ENCODE results near the gene VPS52.
A peak's percentile ranks its signal among the peaks of the same experiment; 100 is the strongest.

The VPS52 gene

DNA sequence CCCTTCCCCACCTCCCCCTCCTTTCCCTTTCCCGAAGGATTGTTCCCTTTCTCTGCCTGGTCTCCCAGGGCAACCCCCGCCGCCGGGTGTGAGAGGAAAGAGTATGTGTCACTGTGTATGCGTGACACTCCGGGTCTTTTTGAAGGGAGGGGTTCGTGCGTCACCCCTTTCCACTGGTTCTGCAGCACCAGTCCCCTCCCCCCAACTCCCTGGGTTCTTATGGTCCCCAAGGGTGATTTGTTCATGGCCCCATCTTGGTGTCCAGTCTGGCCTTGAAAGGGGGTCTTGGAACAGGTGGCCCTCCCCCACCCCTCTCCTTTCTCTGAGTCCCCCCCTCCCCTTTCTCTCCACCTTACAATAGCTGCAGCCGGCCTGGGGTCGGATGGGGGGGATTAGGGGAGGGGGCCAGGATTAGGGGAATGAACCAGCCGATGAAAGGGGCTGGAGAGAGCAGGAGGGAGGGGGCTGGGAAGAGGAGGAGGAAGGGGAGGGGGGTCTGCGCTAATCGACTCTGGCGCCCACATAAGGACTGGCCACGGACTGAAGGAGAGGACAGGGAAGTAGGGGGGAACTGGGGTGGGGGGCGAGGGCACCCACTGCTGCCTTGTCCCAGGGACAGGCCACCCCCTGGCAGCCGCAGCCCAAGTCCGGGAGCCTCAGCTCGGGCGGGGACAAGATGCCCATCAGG lies 64.7 kb downstream of the VPS52 start:
- Mint-ChIP-seq H3K4me1 (ENCODE audit: low read depth) (peaks cover 55% of the 10 kb centered on the region), H3K4me3 (peak overlapping the region; percentile 92)

DNA sequence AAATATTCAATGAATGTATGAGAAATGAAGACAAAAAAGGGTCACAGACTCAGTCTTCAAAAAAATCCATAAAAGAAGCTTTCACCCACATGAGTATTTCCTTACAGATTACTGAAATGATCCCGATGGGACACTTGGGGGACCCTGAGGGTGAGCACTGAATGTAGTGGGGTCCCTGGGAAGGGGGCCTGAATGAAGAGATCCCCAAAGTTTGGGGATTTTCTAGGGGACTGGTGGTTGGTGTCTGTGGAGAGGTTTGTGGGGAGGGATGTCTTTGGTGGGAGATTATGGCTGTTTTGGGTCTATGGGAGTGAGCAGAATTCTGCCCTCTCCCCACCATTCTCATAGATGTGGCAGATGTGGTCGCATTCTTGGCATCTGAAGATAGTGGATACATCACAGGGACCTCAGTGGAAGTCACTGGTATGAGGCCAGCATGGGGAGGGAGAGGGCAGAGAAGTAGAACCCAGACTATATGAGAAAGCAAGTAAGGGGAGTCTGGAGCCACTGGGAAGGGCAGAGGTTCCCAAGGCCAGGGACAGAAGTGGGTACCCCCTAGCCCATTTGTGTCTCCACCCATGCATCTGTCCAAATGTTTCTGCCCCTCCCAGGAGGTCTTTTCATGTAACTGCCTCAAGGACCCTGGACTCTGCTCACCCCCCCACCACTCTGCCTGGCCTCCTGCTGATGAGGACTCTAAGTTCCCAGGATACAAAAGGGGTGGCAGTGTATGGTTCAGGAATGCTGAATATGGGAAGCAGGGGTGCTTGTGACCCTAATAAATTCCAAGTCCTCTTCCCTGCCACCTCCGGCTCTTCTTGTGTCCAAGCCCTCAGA lies 65.4 kb downstream of the VPS52 start:
- H3K36me3 Mint-ChIP-seq (ENCODE audit: low read depth): peaks cover 39% of the 10 kb centered on the region
- H3K27ac Mint-ChIP-seq: peak overlapping the region; percentile 90
- peaks cover 60% of the 10 kb centered on the region for H3K4me1 Mint-ChIP-seq (ENCODE audit: low read depth)
- peak overlapping the region; percentile 55 for H3K4me3 Mint-ChIP-seq
- no peaks in the 10 kb centered on the region for H3K27me3 Mint-ChIP-seq (ENCODE audit: low read depth)
- H3K9me3 Mint-ChIP-seq: no peaks in the 10 kb centered on the region

More for the DNA sequence above, 64.7 kb downstream of the VPS52 start:
- Mint-ChIP-seq H3K27me3 (ENCODE audit: low read depth) (peaks cover 1% of the 10 kb centered on the region), H3K9me3 (no peaks in the 10 kb centered on the region), H3K27ac (no peak overlapping the region), H3K36me3 (ENCODE audit: low read depth) (peaks cover 35% of the 10 kb centered on the region)

DNA sequence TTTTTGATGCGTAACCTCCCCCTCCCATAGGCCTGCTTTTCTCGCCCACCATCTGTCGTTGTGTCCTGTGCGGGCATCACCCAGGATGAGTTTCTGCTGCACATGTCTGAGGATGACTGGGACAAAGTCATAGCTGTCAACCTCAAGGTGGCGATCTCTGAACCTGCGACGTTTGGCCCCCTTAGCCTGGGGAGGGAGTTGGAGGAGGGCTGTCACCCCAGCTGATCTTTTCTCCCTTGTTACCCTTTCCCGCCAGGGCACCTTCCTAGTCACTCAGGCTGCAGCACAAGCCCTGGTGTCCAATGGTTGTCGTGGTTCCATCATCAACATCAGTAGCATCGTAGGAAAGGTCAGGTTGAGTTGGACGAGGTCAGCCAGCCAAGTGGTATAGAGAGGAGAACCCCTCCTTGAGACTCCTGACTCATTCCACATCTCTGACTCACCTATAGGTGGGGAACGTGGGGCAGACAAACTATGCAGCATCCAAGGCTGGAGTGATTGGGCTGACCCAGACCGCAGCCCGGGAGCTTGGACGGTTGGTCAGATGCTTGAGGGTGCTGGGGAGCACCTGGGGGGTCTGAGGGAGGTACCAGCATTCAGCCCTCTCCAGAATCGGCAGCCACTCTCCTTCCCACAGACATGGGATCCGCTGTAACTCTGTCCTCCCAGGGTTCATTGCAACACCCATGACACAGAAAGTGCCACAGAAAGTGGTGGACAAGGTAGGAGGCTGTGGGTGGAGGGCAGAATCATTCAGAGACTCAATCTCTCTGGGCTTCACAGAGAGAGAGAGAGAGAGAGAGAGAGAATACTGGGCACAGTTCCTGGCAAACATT lies 66.3 kb downstream of the VPS52 start:
- H3K4me3 Mint-ChIP-seq: peak overlapping the region; percentile 94
- peaks cover 63% of the 10 kb centered on the region for H3K4me1 Mint-ChIP-seq (ENCODE audit: low read depth)
- H3K27ac Mint-ChIP-seq: peak overlapping the region; percentile 90
- H3K27me3 Mint-ChIP-seq (ENCODE audit: low read depth): no peaks in the 10 kb centered on the region
- H3K9me3 Mint-ChIP-seq: no peaks in the 10 kb centered on the region
- peaks cover 40% of the 10 kb centered on the region for H3K36me3 Mint-ChIP-seq (ENCODE audit: low read depth)

DNA sequence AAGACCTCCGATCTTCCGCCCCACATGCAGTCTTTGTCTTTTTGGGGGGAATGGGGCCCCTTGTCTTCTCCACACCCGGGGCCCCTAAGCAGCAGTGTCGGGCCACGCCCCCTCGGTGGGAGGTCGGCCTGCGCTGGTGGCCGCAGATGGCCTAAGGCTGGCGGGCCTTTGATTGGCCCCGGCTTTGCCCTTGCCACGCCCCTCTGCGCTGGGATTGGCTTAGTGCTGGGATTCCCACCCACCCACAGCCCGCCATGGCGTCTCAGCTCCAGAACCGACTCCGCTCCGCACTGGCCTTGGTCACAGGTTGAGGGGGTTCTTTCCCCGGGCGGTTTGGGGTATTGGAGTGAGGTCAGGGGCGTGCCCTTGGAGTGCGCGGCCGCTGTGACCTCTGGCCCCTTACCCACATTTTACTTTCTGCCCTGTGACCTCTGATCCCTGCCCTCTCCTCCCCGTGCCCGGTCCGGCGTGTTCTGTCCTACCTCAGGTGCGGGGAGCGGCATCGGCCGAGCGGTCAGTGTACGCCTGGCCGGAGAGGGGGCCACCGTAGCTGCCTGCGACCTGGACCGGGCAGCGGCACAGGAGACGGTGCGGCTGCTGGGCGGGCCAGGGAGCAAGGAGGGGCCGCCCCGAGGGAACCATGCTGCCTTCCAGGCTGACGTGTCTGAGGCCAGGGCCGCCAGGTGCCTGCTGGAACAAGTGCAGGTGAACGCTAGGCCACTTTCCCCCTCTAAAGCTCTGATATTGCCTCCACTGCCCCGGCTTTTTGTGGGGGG lies 67.1 kb downstream of the VPS52 start, which contains the start of gene HSD17B8:
Gene HSD17B8, plus strand, starts transcription at position 241 of the 776 bp plus-strand sequence. Its CDS starts 14 bp downstream, at position 255.
- H3K4me1 Mint-ChIP-seq (ENCODE audit: low read depth): peaks cover 60% of the 10 kb centered on the region
- H3K9me3 Mint-ChIP-seq: no peaks in the 10 kb centered on the region
- peaks cover 35% of the 10 kb centered on the region for H3K36me3 Mint-ChIP-seq (ENCODE audit: low read depth)
- H3K27me3 Mint-ChIP-seq (ENCODE audit: low read depth): no peaks in the 10 kb centered on the region
- peak within 1 kb of the TSS; percentile 99 for H3K4me3 Mint-ChIP-seq
- H3K27ac Mint-ChIP-seq: peak within 1 kb of the TSS; percentile 90

DNA sequence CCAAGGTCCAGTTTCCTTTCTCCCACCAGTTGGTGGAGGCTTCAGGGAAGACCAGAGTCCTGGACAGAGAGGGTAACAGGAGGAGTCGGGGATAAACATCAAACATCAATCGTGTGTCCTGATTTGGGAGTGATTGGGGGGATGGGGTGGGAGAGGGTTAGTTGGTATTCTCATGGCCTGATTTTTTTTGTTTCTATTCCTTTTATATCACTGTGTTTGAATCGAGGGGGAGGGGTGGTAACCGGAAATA lies 67.6 kb downstream of the VPS52 start:
- Mint-ChIP-seq H3K27ac (peak overlapping the region; percentile 79), H3K4me3 (peak overlapping the region; percentile 94), H3K27me3 (ENCODE audit: low read depth) (no peaks in the 10 kb centered on the region), H3K36me3 (ENCODE audit: low read depth) (peaks cover 30% of the 10 kb centered on the region), H3K4me1 (ENCODE audit: low read depth) (peaks cover 57% of the 10 kb centered on the region), H3K9me3 (no peaks in the 10 kb centered on the region)

DNA sequence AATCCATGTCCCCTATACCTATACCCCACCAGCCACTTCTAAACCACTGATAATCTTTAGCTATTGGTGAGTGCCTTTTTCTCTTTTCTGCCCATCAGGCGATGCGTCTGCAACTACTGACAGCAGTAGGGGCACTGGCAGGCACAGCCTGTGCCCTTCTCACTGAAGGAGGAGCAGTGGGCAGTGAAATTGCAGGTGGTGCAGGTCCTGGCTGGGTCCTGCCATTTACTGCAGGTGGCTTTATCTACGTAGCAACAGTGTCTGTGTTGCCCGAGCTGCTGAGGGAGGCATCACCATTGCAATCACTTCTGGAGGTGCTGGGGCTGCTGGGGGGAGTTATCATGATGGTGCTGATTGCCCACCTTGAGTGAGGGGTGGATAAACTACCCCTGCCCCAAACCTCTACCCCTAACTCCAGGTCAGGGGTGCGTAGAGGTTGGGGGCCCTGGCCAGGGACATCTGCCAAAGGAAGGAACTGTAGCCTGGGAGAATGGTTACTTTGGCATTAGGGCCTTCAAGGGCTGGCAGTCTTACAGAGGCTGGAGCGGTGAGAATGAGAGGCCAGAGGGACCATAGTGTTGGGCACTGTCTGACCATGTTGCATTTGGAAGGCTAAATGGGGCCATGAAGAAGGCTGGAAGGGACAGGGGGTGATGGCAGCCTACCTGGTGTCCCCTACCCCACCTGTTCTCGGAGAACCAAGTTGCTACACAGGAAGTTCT lies 68.1 kb downstream of the VPS52 start:
- Mint-ChIP-seq H3K9me3 (no peaks in the 10 kb centered on the region), H3K4me1 (ENCODE audit: low read depth) (peaks cover 56% of the 10 kb centered on the region), H3K4me3 (peak overlapping the region; percentile 99), H3K36me3 (ENCODE audit: low read depth) (peaks cover 30% of the 10 kb centered on the region), H3K27ac (peak overlapping the region; percentile 79), H3K27me3 (ENCODE audit: low read depth) (no peaks in the 10 kb centered on the region)

DNA sequence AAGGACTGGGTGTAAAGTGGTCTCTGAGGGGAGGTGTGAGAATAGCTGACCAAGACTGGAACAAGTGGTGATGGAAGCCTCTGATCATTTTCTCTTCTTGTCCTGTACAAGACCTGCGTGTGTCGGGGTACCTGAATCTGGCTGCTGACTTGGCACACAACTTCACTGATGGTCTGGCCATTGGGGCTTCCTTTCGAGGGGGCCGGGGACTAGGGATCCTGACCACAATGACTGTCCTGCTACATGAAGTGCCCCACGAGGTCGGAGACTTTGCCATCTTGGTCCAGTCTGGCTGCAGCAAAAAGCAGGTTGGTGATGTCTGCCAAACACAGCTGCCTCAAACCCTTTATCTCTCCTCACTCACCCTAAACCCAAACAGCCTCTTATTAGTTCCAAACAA lies 68.9 kb downstream of the VPS52 start:
- H3K4me1 Mint-ChIP-seq (ENCODE audit: low read depth): peaks cover 64% of the 10 kb centered on the region
- H3K9me3 Mint-ChIP-seq: no peaks in the 10 kb centered on the region
- peaks cover 30% of the 10 kb centered on the region for H3K36me3 Mint-ChIP-seq (ENCODE audit: low read depth)
- H3K4me3 Mint-ChIP-seq: peak overlapping the region; percentile 99
- H3K27ac Mint-ChIP-seq: peak overlapping the region; percentile 19
- H3K27me3 Mint-ChIP-seq (ENCODE audit: low read depth): no peaks in the 10 kb centered on the region

DNA sequence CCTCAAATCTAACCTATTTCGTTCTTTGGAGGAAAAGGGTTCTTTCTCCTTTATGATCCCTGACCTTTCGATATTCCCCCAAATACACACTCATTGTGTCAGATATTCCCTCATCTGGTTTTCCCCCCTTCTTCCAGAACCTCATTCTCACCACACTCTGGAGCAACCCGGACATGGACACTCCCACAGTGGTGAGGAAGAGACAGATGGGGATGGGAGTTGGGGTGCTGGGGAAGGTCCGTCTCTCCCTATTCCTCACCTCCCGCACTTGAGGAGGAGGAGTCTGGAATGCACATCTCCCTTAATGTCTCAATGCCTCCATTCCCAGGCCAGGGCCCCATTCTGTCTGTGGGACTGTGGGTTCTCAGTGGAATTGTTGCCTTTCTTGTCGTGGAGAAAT lies 69.7 kb downstream of the VPS52 start:
- H3K36me3 Mint-ChIP-seq (ENCODE audit: low read depth): peaks cover 35% of the 10 kb centered on the region
- peak overlapping the region; percentile 71 for H3K27ac Mint-ChIP-seq
- H3K27me3 Mint-ChIP-seq (ENCODE audit: low read depth): no peaks in the 10 kb centered on the region
- H3K4me1 Mint-ChIP-seq (ENCODE audit: low read depth): peaks cover 69% of the 10 kb centered on the region
- H3K4me3 Mint-ChIP-seq: peak overlapping the region; percentile 99
- no peaks in the 10 kb centered on the region for H3K9me3 Mint-ChIP-seq

DNA sequence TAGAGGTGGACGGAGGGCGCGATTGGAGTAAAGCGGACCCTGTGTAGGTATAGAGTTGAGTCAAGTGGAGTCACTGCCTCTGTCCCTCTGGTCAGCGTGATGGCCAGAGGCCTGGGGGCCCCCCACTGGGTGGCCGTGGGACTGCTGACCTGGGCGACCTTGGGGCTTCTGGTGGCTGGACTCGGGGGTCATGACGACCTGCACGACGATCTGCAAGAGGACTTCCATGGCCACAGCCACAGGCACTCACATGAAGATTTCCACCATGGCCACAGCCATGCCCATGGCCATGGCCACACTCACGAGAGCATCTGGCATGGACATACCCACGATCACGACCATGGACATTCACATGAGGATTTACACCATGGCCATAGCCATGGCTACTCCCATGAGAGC lies 70.5 kb downstream of the VPS52 start:
- Mint-ChIP-seq H3K27ac (peak overlapping the region; percentile 99), H3K9me3 (no peaks in the 10 kb centered on the region), H3K27me3 (ENCODE audit: low read depth) (no peaks in the 10 kb centered on the region), H3K4me1 (ENCODE audit: low read depth) (peaks cover 71% of the 10 kb centered on the region), H3K4me3 (peak overlapping the region; percentile 99), H3K36me3 (ENCODE audit: low read depth) (peaks cover 40% of the 10 kb centered on the region)

All from T-helper 1 cell treated with Interleukin-12 subunit alpha and Interleukin-12 subunit beta and Interleukin-4 antibody, amounts not matched to agents 30 μg/mL and 1 μg/mL, for 36 hours (primary cell).